ENCODE results near the gene VSNL1.

The VSNL1 gene

DNA sequence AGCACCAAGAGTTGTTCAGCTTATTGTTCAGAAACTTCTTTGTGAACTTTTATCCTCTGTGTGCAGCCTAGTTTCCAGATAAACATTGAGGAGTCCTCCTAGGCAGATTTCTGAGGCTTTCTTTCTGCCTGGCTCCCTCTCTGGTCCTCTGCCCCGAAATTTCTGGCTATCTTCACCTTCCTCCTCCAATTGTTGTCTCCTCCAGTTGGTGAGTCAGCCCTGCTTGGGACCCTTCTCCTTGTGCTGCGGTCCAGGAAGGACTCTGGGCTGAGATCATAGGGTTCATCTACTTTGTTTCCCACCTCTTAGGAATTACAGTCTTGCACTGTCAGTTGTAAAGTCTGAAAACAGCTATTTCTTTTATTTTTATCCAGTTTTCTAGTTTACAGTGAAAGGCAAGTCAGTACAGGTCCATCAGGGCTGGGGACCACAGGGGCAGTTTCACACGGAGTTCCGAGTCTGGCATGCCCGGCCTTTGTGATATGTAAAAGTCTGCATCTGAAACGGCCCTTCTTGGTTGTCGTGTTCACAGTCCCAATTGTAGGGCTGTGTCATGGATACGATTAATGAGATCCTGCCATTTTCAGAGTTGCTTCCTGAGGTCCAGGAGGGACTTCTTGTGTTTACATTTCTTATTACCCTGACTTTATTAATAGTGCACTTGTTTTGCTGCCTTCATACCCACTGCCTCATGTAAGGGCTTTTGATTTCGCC, 112.3 kb downstream of the VSNL1 start:
- H4K20me1 ChIP-seq: no peaks in the 10 kb centered on the region
- peaks cover 11% of the 10 kb centered on the region for H3K4me1 ChIP-seq
- H3K27me3 ChIP-seq: no peaks in the 10 kb centered on the region
- no peak overlapping the region for H3K27ac ChIP-seq
- no peak for TF ChIP-seq Cebpa-rat (IDR thresholded peaks at IDR 0.05)
- no peak overlapping the region for H3K9ac ChIP-seq
- no peaks in the 10 kb centered on the region for H3K36me3 ChIP-seq
- no peak overlapping the region for H3K4me2 ChIP-seq
- H3K4me3 ChIP-seq: no peak overlapping the region
- no peaks in the 10 kb centered on the region for H3K9me3 ChIP-seq

DNA sequence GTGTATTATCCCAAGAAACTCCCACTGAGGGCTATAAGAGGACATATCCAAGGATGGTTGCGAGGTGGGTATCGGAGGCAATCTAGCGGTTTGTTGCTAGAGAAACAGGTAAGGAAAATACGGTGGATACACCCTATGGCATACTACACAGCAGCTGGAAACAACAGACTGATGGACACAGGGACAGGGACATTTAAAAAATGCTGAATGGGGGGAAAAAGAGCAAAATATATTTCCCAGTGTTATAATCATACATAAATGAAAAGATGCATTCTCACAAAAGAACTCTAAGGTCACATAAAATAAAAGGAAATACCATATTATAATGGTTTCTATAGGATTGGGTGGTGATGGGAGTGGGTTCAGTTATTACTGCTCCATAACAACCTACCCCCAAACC, 117.3 kb downstream of the VSNL1 start:
- no peak for TF ChIP-seq Cebpa-rat (IDR thresholded peaks at IDR 0.05)
- 0 out of 2 replicates have a peak, but pooled peaks cover 5% of the 10 kb centered on the region for H3K4me1 ChIP-seq
- no peak overlapping the region for H3K4me2 ChIP-seq
- H3K4me3 ChIP-seq: no peak overlapping the region
- no peak overlapping the region for H3K27ac ChIP-seq
- H3K36me3 ChIP-seq: peaks cover 23% of the 10 kb centered on the region
- H3K9me3 ChIP-seq: no peaks in the 10 kb centered on the region
- no peaks in the 10 kb centered on the region for H3K27me3 ChIP-seq
- H4K20me1 ChIP-seq: no peaks in the 10 kb centered on the region
- no peak overlapping the region for H3K9ac ChIP-seq

DNA sequence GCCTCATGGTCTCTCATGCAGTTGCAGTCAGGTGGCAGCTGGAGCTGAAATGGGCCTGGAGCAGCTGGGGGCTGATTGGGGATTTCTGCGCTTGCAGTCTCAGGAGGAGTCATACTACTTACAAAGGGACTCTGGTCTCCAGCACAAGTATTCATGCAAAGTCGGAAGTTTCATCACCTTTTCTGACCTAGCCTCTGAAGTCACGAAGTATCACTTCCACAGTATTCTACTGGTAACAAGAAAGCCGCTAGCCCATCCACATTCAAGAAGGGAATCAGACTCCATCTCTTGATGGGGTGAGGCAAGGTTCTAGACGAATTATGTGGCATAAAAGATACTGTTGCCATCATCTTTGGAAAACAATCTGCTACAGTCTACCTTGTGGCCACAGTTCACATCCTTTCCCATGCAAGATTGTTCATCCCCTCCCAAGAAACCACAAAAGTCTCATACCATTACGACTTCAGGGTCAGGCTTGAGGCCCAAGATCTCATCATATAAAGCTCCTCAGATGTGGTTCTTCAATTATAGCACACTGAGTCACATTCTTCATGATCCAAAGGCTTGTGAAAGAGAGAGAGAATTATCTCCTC, 117.9 kb downstream of the VSNL1 start:
- TF ChIP-seq Cebpa-rat (IDR thresholded peaks at IDR 0.05): no peak
- 0 out of 2 replicates have a peak, but pooled peaks cover 5% of the 10 kb centered on the region for H3K4me1 ChIP-seq
- H4K20me1 ChIP-seq: no peaks in the 10 kb centered on the region
- H3K9me3 ChIP-seq: no peaks in the 10 kb centered on the region
- H3K4me3 ChIP-seq: no peak overlapping the region
- H3K4me2 ChIP-seq: no peak overlapping the region
- no peak overlapping the region for H3K27ac ChIP-seq
- no peak overlapping the region for H3K9ac ChIP-seq
- peaks cover 29% of the 10 kb centered on the region for H3K36me3 ChIP-seq
- no peaks in the 10 kb centered on the region for H3K27me3 ChIP-seq

- Histone ChIP-seq H3K4me2 (no peak overlapping the region), H3K27me3 (no peaks in the 10 kb centered on the region), H3K9ac (no peak overlapping the region), H3K9me3 (no peaks in the 10 kb centered on the region), H3K4me3 (no peak overlapping the region), H4K20me1 (no peaks in the 10 kb centered on the region), H3K27ac (no peak overlapping the region), H3K36me3 (peaks cover 36% of the 10 kb centered on the region), H3K4me1 (0 out of 2 replicates have a peak, but pooled peaks cover 5% of the 10 kb centered on the region)
- no peak for TF ChIP-seq Cebpa-rat (IDR thresholded peaks at IDR 0.05)
Observed at GRCh38 chr2:17660219-17660618, 119.7 kb downstream of the VSNL1 start.

DNA sequence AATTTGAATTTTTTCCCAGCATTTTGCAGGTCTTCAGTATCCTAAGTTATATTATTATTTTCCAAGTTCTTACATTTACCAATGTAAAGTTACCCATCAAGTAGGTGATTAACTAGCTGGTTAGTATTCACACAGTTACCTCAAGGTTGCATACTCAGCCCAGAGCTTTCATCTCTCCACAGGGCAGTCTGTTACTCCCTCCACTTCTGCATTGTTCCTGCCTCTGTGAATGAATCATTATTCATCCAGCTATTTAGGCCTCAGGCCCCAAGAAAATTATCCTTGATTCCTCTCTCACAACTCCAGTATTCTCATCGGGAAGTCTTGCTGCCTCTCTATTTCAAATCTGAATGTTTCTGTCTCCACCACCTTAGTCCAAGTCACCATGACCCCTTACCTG, 121.0 kb downstream of the VSNL1 start:
- Histone ChIP-seq H3K4me1 (0 out of 2 replicates have a peak, but pooled peaks cover 3% of the 10 kb centered on the region), H3K4me3 (no peak overlapping the region), H3K9ac (no peak overlapping the region), H3K4me2 (no peak overlapping the region), H3K9me3 (no peaks in the 10 kb centered on the region), H3K27me3 (no peaks in the 10 kb centered on the region), H4K20me1 (no peaks in the 10 kb centered on the region), H3K27ac (no peak overlapping the region), H3K36me3 (peaks cover 47% of the 10 kb centered on the region)
- TF ChIP-seq Cebpa-rat (IDR thresholded peaks at IDR 0.05): no peak

GRCh38 chr2:17662723-17663122, 122.2 kb downstream of the VSNL1 start:
- Histone ChIP-seq H3K4me2 (no peak overlapping the region), H3K4me1 (no peaks in the 10 kb centered on the region), H3K9ac (no peak overlapping the region), H3K9me3 (no peaks in the 10 kb centered on the region), H3K4me3 (no peak overlapping the region), H4K20me1 (no peaks in the 10 kb centered on the region), H3K27ac (no peak overlapping the region), H3K36me3 (peaks cover 57% of the 10 kb centered on the region), H3K27me3 (no peaks in the 10 kb centered on the region)
- TF ChIP-seq Cebpa-rat (IDR thresholded peaks at IDR 0.05): no peak

GRCh38 chr2:17664534-17664933, 124.0 kb downstream of the VSNL1 start:
- no peak overlapping the region for H3K4me2 ChIP-seq
- no peak for TF ChIP-seq Cebpa-rat (IDR thresholded peaks at IDR 0.05)
- H4K20me1 ChIP-seq: no peaks in the 10 kb centered on the region
- no peaks in the 10 kb centered on the region for H3K9me3 ChIP-seq
- no peak overlapping the region for H3K27ac ChIP-seq
- peaks cover 71% of the 10 kb centered on the region for H3K36me3 ChIP-seq
- no peaks in the 10 kb centered on the region for H3K27me3 ChIP-seq
- no peak overlapping the region for H3K9ac ChIP-seq
- H3K4me3 ChIP-seq: no peak overlapping the region
- no peaks in the 10 kb centered on the region for H3K4me1 ChIP-seq

- H3K27me3 ChIP-seq: no peaks in the 10 kb centered on the region
Observed at GRCh38 chr2:17667898-17668297, 127.4 kb downstream of the VSNL1 start.

GRCh38 chr2:17672583-17673317, 132.3 kb downstream of the VSNL1 start:
- Histone ChIP-seq H3K4me2 (no peak overlapping the region), H3K9me3 (no peaks in the 10 kb centered on the region), H3K9ac (no peak overlapping the region), H4K20me1 (no peaks in the 10 kb centered on the region), H3K27ac (no peak overlapping the region), H3K36me3 (peaks cover 45% of the 10 kb centered on the region), H3K27me3 (no peaks in the 10 kb centered on the region), H3K4me3 (no peak overlapping the region), H3K4me1 (no peaks in the 10 kb centered on the region)
- no peak for TF ChIP-seq Cebpa-rat (IDR thresholded peaks at IDR 0.05)

More at GRCh38 chr2:17667898-17668297, 127.4 kb downstream of the VSNL1 start:
- no peak for TF ChIP-seq Cebpa-rat (IDR thresholded peaks at IDR 0.05)
- no peak overlapping the region for H3K4me2 ChIP-seq
- H3K27ac ChIP-seq: no peak overlapping the region
- H3K4me1 ChIP-seq: no peaks in the 10 kb centered on the region
- H3K4me3 ChIP-seq: no peak overlapping the region
- H3K9ac ChIP-seq: no peak overlapping the region
- H3K36me3 ChIP-seq: peaks cover 60% of the 10 kb centered on the region
- H4K20me1 ChIP-seq: no peaks in the 10 kb centered on the region
- no peaks in the 10 kb centered on the region for H3K9me3 ChIP-seq

DNA sequence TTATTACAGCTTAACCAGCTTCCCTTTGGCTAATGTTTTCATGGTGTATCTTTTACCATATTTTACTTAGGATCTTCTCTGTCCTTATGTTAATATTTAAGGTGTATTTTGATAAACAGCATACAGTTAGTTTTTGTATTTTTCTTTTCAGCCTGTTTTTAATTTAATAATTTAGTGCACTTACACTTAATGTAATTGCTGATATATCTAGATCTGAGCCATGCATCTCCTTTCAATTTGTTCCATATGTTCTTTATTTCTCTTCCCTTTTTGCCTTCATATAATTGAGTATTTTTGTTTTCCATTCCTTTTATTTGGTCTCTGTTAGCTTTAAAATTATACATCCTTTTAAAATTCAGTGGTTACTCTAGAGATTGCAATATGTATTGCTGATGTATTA, 134.3 kb downstream of the VSNL1 start:
- H3K4me1 ChIP-seq: no peaks in the 10 kb centered on the region
- no peak overlapping the region for H3K4me2 ChIP-seq
- H3K27ac ChIP-seq: no peak overlapping the region
- H3K36me3 ChIP-seq: peaks cover 41% of the 10 kb centered on the region
- no peak overlapping the region for H3K9ac ChIP-seq
- no peak overlapping the region for H3K4me3 ChIP-seq
- no peaks in the 10 kb centered on the region for H3K27me3 ChIP-seq
- no peaks in the 10 kb centered on the region for H3K9me3 ChIP-seq
- TF ChIP-seq Cebpa-rat (IDR thresholded peaks at IDR 0.05): no peak
- H4K20me1 ChIP-seq: no peaks in the 10 kb centered on the region

Measured in BLaER1 (cell line).